A673 (cell line): ENCODE data around the gene GAS6.

Source experiments
- CTCF ChIP-seq: fragments of 300-800, 200-600 bp; sonication (generic); conservative IDR thresholded peaks from 2 replicates; pipeline ENCODE4 v1.5.1; 2017; ENCODE audit warnings: low read depth, mild to moderate bottlenecking, antibody characterized with exemption, low read length, moderate library complexity, mixed read lengths
- EZH2 ChIP-seq: fragments of 200-600 bp; sonication (generic); IDR thresholded peaks from 2 replicates; pipeline ENCODE4 v1.6.1; 2017; ENCODE audit warnings: borderline replicate concordance, low read depth, mild to moderate bottlenecking, mixed read lengths, antibody characterized with exemption, low read length; ENCODE audit not compliant: poor library complexity, severe bottlenecking

GRCh38 chr13:113855012-113855921 is 8.6 kb downstream of the GAS6 start:
- TF ChIP-seq CTCF (no peak), EZH2 (no peak)
